Measurements from ENCODE around the gene NHS. TPM values are rescaled to one million over a fixed set of nuclear protein-coding genes. Genes with fewer than 3 reads are reported as not detected.
A peak's percentile ranks its signal among the peaks of the same experiment; 100 is the strongest.

Gene NHS
- total RNA-seq, 1 donor from 2014 or later, result 117 TPM

DNA sequence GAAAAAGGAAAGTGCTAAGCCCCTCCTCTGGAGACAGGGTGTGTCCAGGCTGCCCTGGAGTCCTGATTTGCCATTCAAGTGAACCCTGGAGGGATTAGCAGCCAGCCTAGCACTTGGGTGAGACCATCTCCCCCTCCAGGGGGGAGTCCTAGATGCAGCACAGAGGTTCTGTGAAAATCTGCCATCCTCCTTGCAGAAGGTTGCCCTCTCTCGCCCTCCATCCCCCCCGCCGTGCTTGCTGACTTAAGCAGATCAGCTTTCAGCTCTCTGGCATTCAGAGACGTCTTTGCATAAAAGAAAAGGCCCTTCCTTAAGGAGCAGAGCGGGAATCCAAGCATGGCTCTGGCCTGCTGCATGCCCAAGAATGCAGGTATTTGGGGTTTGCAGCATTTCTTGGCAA is 260.2 kb downstream of the NHS start:
- H3K27me3 Mint-ChIP-seq, result no peaks in the 10 kb centered on the region
- TF ChIP-seq, protein P1, sequence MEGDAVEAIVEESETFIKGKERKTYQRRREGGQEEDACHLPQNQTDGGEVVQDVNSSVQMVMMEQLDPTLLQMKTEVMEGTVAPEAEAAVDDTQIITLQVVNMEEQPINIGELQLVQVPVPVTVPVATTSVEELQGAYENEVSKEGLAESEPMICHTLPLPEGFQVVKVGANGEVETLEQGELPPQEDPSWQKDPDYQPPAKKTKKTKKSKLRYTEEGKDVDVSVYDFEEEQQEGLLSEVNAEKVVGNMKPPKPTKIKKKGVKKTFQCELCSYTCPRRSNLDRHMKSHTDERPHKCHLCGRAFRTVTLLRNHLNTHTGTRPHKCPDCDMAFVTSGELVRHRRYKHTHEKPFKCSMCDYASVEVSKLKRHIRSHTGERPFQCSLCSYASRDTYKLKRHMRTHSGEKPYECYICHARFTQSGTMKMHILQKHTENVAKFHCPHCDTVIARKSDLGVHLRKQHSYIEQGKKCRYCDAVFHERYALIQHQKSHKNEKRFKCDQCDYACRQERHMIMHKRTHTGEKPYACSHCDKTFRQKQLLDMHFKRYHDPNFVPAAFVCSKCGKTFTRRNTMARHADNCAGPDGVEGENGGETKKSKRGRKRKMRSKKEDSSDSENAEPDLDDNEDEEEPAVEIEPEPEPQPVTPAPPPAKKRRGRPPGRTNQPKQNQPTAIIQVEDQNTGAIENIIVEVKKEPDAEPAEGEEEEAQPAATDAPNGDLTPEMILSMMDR (IDR thresholded peaks at IDR 0.05; ENCODE audit: unreplicated experiment), result no peak
- peak overlapping the region; percentile 95 for H3K27ac Mint-ChIP-seq
- no peaks in the 10 kb centered on the region for H3K9me3 Mint-ChIP-seq (ENCODE audit: low read depth)
- H3K4me3 Mint-ChIP-seq (ENCODE audit: low read depth), result peak overlapping the region; percentile 83
- peak; percentile 83 for DNase-seq (ENCODE audit: low spot score, unreplicated experiment)
- H3K36me3 Mint-ChIP-seq (ENCODE audit: insufficient read depth), result no peaks in the 10 kb centered on the region
- peaks cover 70% of the 10 kb centered on the region for H3K4me1 Mint-ChIP-seq (ENCODE audit: low read depth)

DNA sequence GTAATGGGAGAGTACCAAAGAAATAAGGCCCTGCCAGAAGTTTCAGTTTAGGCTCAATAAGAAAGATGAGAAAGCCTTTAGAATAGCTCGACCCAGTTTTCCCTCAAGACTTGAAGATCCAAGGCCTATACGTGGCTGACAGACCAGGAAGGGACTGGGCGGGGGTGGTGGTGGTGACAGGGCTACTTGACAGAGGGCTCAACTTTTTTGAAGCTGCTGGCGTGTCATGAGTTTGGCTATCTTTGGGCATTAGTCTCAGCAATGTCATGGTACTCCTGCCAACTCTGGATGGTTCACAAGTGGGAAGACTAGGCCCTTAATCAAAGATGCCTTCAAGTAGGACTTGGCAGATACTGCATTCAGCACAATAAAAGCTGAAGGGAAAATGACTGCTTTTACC is 262.2 kb downstream of the NHS start:
- no peak for DNase-seq (ENCODE audit: low spot score, unreplicated experiment)
- peak overlapping the region; percentile 83 for H3K4me3 Mint-ChIP-seq (ENCODE audit: low read depth)

DNA sequence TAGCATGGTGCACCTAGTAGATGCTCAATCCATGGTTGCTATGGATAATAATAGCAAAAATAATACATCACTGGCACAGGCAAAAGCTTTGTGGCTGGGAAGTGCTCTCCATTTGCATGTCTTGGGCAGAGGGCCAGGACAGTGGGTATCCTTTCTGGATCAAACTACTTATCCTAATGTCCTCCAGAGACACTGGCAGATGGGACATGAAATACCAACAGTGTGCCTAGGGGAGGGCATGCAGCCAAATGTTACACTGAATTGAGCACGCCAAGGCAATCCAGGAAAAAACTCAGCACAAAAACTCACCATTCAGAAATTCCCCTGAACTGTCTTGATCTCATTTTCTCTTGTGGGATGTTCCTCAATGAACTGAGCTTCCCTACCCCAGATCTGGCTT is 263.7 kb downstream of the NHS start:
- peak overlapping the region; percentile 46 for H3K4me3 Mint-ChIP-seq (ENCODE audit: low read depth)
- peaks cover 15% of the 10 kb centered on the region for H3K36me3 Mint-ChIP-seq (ENCODE audit: insufficient read depth)
- peaks cover 4% of the 10 kb centered on the region for H3K9me3 Mint-ChIP-seq (ENCODE audit: low read depth)
- peaks cover 80% of the 10 kb centered on the region for H3K4me1 Mint-ChIP-seq (ENCODE audit: low read depth)
- DNase-seq (ENCODE audit: low spot score, unreplicated experiment), result no peak
- H3K27ac Mint-ChIP-seq, result no peak overlapping the region
- TF ChIP-seq, protein P1 (IDR thresholded peaks at IDR 0.05; ENCODE audit: unreplicated experiment), result no peak
- H3K27me3 Mint-ChIP-seq, result no peaks in the 10 kb centered on the region

More for the DNA sequence above, 262.2 kb downstream of the NHS start:
- TF ChIP-seq, protein P1 (IDR thresholded peaks at IDR 0.05; ENCODE audit: unreplicated experiment), result no peak
- Mint-ChIP-seq H3K36me3 (ENCODE audit: insufficient read depth) (peaks cover 6% of the 10 kb centered on the region), H3K4me1 (ENCODE audit: low read depth) (peaks cover 79% of the 10 kb centered on the region), H3K27me3 (no peaks in the 10 kb centered on the region), H3K27ac (peak overlapping the region; percentile 80), H3K9me3 (ENCODE audit: low read depth) (peaks cover 1% of the 10 kb centered on the region)

DNA sequence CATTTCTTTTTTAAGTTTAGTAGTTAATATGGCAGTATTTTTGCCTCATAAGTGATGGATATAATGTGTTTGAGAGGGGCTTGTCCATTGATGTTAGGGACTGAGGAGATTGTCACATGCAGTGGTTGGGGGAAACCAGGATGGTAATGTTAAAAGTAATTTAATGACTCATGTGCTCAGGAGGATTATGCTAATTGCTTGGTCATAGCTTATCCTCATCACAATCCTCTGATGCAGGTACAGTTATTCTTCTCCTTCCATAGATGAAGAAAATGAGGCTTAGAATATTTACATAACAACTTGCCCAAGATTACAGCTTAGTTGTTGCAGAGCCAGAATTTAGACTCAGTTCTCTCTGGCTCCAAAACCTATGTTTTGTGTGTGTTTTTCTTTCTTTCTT is 267.9 kb downstream of the NHS start:
- Mint-ChIP-seq H3K4me3 (ENCODE audit: low read depth) (no peak overlapping the region), H3K36me3 (ENCODE audit: insufficient read depth) (peaks cover 27% of the 10 kb centered on the region), H3K27me3 (no peaks in the 10 kb centered on the region), H3K9me3 (ENCODE audit: low read depth) (peaks cover 4% of the 10 kb centered on the region), H3K4me1 (ENCODE audit: low read depth) (peaks cover 62% of the 10 kb centered on the region), H3K27ac (peak overlapping the region; percentile 67)
- no peak for DNase-seq (ENCODE audit: low spot score, unreplicated experiment)
- TF ChIP-seq, protein P1 (IDR thresholded peaks at IDR 0.05; ENCODE audit: unreplicated experiment), result no peak

DNA sequence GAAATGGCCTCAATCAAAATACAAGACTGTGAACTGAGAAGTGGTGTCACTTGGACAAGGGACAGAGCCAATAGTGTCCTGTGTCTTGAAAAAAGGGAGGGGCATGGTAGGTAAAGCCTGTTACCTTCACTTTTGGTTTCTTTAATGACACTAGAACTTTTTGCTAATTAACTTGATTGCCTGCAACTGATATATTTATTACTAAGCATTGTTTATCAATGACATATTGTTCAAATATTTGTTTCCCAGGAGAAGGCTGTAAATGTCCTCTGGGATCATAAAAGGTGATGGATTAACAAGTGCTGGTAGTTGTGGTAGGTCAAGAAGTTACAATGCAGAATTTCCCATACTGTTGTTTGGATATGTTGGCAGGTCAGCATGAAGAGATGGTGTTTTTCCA is 268.5 kb downstream of the NHS start:
- no peak overlapping the region for H3K4me3 Mint-ChIP-seq (ENCODE audit: low read depth)
- peaks cover 60% of the 10 kb centered on the region for H3K4me1 Mint-ChIP-seq (ENCODE audit: low read depth)
- peaks cover 4% of the 10 kb centered on the region for H3K9me3 Mint-ChIP-seq (ENCODE audit: low read depth)
- TF ChIP-seq, protein P1 (IDR thresholded peaks at IDR 0.05; ENCODE audit: unreplicated experiment), result no peak
- no peak for DNase-seq (ENCODE audit: low spot score, unreplicated experiment)
- H3K27ac Mint-ChIP-seq, result peak overlapping the region; percentile 67
- no peaks in the 10 kb centered on the region for H3K27me3 Mint-ChIP-seq
- H3K36me3 Mint-ChIP-seq (ENCODE audit: insufficient read depth), result peaks cover 31% of the 10 kb centered on the region
